Upper lobe of right lung (tissue), 1 donor: Measurements from ENCODE around the gene LRRC8E. TPM values are rescaled to one million over a fixed set of nuclear protein-coding genes. Genes with fewer than 3 reads are reported as not detected.

Experiments
- ATAC-seq: fragments of 200-7000 bp; cut with Tn5 transposase; one replicate; pipeline ENCODE4 v1.9.1; 2020; ENCODE audit warnings: mild to moderate bottlenecking, moderate library complexity
- DNase-seq: peaks from one replicate; pipeline ENCODE4 v3.0.0-alpha.2; 2020
- H3K27ac ChIP-seq: fragments of 200-600 bp; one replicate; pipeline ENCODE4 v1.8.0; 2022
- H3K27me3 ChIP-seq: fragments of 200-600 bp; one replicate; pipeline ENCODE4 v1.8.0; 2022; ENCODE audit warnings: mild to moderate bottlenecking
- H3K36me3 ChIP-seq: fragments of 200-600 bp; one replicate; pipeline ENCODE4 v1.8.0; 2022
- H3K4me1 ChIP-seq: fragments of 200-600 bp; one replicate; pipeline ENCODE4 v1.8.0; 2022
- H3K4me3 ChIP-seq: fragments of 200-600 bp; one replicate; pipeline ENCODE4 v1.8.0; 2022; ENCODE audit warnings: mild to moderate bottlenecking
- H3K9me3 ChIP-seq: fragments of 200-600 bp; one replicate; pipeline ENCODE4 v1.8.0; 2022
- intact Hi-C: fragments of 100-400 bp; cut with DNase I; formaldehyde crosslinking; loops from one replicate; pipeline ENCODE4 v1.11.0; 2022
- total RNA-seq: library from RNA; stranded (reverse); fragmentation: NEBNext Ultra II Directional; extraction: Animal tissue kit (Norgen Biotek cat#: 25700); gene quantifications from one replicate; pipeline ENCODE4 v1.2.1, GENCODE V29; 2021
- TF ChIP-seq, protein P1 (sequence below): fragments of 200-600 bp; IDR thresholded peaks from one replicate; pipeline ENCODE4 v1.8.0; 2022; ENCODE audit warnings: antibody characterized with exemption
- donor health status: DM: no; HTN: yes; CAD: no; lungs with severe emphysema.

Gene LRRC8E
- total RNA-seq, 1 donor from 2014 or later = 11.0 TPM

- Histone ChIP-seq H3K9me3 (no peaks in the 10 kb centered on the region), H3K27ac (no peak overlapping the region), H3K36me3 (no peaks in the 10 kb centered on the region), H3K4me1 (no peaks in the 10 kb centered on the region), H3K27me3 (no peaks in the 10 kb centered on the region), H3K4me3 (no peak overlapping the region)
- intact Hi-C loops = no loop called here
- TF ChIP-seq, protein P1, sequence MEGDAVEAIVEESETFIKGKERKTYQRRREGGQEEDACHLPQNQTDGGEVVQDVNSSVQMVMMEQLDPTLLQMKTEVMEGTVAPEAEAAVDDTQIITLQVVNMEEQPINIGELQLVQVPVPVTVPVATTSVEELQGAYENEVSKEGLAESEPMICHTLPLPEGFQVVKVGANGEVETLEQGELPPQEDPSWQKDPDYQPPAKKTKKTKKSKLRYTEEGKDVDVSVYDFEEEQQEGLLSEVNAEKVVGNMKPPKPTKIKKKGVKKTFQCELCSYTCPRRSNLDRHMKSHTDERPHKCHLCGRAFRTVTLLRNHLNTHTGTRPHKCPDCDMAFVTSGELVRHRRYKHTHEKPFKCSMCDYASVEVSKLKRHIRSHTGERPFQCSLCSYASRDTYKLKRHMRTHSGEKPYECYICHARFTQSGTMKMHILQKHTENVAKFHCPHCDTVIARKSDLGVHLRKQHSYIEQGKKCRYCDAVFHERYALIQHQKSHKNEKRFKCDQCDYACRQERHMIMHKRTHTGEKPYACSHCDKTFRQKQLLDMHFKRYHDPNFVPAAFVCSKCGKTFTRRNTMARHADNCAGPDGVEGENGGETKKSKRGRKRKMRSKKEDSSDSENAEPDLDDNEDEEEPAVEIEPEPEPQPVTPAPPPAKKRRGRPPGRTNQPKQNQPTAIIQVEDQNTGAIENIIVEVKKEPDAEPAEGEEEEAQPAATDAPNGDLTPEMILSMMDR = no peak
- DNase-seq (no peak), ATAC-seq (no peak)
Observed at GRCh38 chr19:7847664-7848063, 40.6 kb upstream of the LRRC8E start.

GRCh38 chr19:7848779-7849457, 39.4 kb upstream of the LRRC8E start:
- H3K4me3 ChIP-seq = no peak overlapping the region
- H3K36me3 ChIP-seq = no peaks in the 10 kb centered on the region
- H3K9me3 ChIP-seq = no peaks in the 10 kb centered on the region
- no peaks in the 10 kb centered on the region for H3K4me1 ChIP-seq
- TF ChIP-seq, protein P1 = no peak
- intact Hi-C loops = no loop called here
- ATAC-seq (no peak), DNase-seq (no peak)
- no peak overlapping the region for H3K27ac ChIP-seq
- no peaks in the 10 kb centered on the region for H3K27me3 ChIP-seq

- no peaks in the 10 kb centered on the region for H3K9me3 ChIP-seq
- H3K36me3 ChIP-seq = no peaks in the 10 kb centered on the region
- no peak overlapping the region for H3K27ac ChIP-seq
- no peaks in the 10 kb centered on the region for H3K4me1 ChIP-seq
- TF ChIP-seq, protein P1 = no peak
- intact Hi-C loops = no loop called here
- no peaks in the 10 kb centered on the region for H3K27me3 ChIP-seq
- no peak for DNase-seq
- no peak for ATAC-seq
- H3K4me3 ChIP-seq = no peak overlapping the region
Observed at GRCh38 chr19:7849631-7849999, 38.7 kb upstream of the LRRC8E start.

DNA sequence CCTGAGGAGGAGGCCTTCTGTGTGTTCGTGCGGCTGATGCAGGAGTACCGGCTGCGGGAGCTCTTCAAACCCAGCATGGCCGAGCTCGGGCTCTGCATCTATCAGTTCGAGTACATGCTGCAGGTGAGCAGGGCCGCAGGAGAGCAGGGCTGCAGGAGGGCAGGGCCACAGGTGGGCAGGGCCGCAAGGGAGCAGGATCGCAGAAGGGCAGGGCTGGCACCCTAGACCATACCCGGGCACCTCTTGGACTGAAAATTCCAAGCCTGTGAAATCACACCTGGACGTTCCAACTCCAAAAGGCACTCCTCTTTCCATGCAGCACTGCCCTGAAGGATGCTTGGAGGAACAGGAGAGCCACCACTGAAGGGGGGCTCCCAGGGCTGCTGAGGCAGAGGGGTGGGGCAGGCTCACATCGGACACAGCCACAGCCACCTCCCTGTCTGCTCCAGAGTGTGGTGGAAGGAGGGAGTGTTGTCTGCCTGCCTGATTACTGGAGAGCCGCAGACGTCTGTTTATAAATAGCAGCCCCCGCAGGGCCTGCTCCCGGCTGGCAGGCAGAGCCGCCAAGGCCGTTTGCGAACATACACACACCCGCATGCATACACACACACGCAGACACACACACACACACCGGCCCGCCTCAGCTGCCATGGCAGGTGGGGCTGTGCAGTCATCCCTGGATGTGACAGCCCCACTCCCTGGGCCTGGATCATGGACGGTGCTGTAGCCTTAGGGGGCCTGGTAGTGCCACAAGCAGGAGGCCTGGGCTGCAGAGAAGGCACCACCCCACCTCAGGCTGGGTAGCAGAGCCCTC, 38.1 kb upstream of the LRRC8E start:
- H3K27ac ChIP-seq = no peak overlapping the region
- intact Hi-C loops = no loop called here

GRCh38 chr19:7850945-7851622, 37.2 kb upstream of the LRRC8E start:
- intact Hi-C loops = no loop called here
- H3K27ac ChIP-seq = no peak overlapping the region
- no peak for DNase-seq

More for the DNA sequence above, 38.1 kb upstream of the LRRC8E start:
- no peaks in the 10 kb centered on the region for H3K9me3 ChIP-seq
- H3K27me3 ChIP-seq = no peaks in the 10 kb centered on the region
- ATAC-seq (peak; percentile 76), DNase-seq (no peak)
- TF ChIP-seq, protein P1 = no peak
- H3K4me3 ChIP-seq = no peak overlapping the region
- H3K4me1 ChIP-seq = no peaks in the 10 kb centered on the region
- no peaks in the 10 kb centered on the region for H3K36me3 ChIP-seq

More at GRCh38 chr19:7850945-7851622, 37.2 kb upstream of the LRRC8E start:
- Histone ChIP-seq H3K9me3 (no peaks in the 10 kb centered on the region), H3K4me1 (no peaks in the 10 kb centered on the region), H3K36me3 (no peaks in the 10 kb centered on the region), H3K27me3 (no peaks in the 10 kb centered on the region), H3K4me3 (no peak overlapping the region)
- ATAC-seq = no peak
- TF ChIP-seq, protein P1 = no peak
